Measurements from ENCODE around the gene HPSE2. TPM values are rescaled to one million over a fixed set of nuclear protein-coding genes. Genes with fewer than 3 reads are reported as not detected.

HPSE2 gene
- total RNA-seq = under 0.01 TPM in 1 of 2 replicates, not detected in the other

DNA sequence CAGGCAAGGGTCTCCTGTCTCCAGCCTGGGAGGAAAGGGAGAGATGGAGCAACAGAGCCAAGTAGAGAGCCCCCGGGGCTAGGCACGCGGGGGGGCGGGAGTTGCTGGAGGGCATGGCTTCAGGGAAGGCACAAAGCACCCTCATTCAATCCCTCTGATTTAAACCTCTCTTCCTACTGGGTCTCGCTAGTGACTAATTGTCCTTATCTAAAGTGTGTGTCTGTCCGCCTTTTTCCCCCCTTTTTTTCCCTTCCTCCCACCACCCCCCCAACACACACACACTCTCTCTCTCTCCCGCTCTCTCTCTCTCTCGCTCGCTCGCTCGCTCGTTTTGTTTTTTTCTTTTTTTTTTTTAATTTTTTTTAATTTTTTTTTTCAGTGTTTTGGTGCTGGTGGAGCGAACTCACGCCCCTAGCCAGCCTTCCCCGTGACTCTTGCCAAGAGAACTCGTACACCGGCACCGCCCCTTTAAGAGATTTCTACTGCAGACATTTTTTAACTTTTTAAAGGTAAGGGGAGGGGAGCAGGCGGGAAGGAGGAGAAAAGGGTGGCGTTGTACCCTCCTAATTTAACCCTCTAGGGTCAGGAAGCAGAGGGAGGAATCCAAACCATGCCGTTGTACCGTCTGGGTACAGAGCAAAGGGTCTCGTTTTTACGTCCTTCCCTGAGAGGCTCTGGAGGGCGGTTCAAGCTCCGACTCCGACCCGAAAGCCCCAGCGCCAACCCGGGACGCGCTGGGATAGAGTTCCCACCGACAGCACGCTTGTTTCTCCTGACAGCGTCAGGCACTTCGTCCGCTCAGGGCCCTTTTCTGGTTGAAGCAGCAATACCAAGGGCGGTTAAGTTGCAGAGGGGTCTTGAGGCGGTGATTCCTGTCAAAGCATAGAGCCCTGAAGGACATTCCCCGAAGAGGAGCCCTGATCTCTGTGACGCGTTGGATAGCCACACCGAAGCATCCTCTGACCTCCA is at the start of gene HPSE2:
Gene HPSE2 (minus strand): TSS at position 195 of the 969 bp plus-strand sequence.

DNA sequence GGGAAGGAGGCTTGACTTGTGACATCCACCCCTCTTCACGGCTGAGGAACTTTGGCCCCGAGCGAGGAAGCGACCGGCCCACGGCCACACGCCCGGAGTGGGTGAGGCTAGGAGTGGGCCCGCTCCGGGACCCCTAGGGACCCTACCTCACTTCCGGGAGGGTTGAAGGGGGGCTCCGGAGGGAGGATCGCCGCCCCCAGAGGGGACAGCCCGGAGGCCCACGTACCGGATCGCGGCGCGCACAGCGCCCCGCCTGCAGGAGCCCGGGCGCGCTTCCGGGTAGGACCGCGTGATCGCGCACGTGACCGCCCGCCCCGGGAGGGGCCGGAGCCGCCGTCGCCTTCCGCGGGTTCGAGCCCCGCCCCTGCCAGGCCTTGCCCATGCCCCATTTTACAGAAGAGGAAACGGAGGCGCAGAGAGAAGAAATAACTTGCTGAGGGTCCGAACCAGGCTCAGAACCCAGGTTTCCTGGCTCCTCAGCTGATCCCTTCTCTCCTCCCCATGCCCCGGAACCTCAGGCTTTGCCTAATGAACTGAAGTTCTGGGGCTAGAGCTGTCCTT is 788.9 kb downstream of the HPSE2 start, which contains the start of gene HPS1:
Gene HPS1 (minus strand): TSS at position 275 of the 561 bp plus-strand sequence. CDS start 3,695 bp downstream, outside the sequence.

DNA sequence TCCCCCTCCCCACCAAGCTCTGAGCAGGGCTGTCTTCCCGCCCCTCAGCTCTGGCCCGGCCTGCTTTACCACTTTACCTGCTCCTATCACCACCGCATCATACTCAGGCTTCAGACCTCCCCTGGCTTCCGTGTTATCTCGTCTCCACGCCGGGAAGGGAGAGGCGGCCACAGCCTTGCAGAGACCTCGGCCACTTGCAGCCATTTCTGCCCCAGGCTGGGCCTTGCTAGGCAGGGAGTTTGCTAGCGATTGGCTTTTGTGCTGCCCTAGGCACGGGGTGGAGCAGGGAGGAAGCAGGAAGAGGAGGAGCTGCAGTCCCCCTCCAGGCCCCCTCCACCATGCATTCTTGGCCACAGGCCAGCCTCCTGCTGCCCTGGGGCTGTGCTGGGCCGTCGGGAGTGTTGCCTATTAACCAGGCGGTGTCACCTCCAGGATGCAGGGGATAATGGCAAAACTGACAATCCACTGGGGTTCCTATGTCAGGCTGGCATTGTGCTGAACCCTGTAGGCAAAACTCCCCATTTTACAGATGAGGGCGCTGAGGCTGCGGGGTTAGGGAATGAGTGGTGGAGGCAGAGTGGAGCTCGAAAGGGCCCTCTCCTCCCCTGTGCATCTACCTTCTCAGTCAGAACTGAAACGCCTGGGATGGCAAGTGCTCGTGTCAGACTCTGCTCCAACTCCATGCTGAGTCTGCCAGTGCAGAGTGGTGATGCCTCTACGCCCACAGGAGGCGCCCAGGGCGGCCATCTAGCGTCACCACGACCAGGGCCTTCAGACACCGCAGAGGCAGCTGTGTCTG is 820.5 kb downstream of the HPSE2 start, which contains the start of gene PYROXD2:
Gene PYROXD2 (minus strand): TSS at position 251 of the 799 bp plus-strand sequence. CDS start 47 bp downstream, at position 204.

Other genes starting within 250 kb of the HPSE2 start
- 0.09 and 0.14 TPM in 2 replicates for gene CNNM1, start 93.5 kb upstream of the HPSE2 start, total RNA-seq
- gene GOT1, start 194.8 kb upstream of the HPSE2 start, total RNA-seq = 18.3 and 23.3 TPM in 2 replicates